IMR-90 (cell line): ENCODE measurements around the gene CD44. TPM values are rescaled to one million over a fixed set of nuclear protein-coding genes. Genes with fewer than 3 reads are reported as not detected.

Experiments
- ATAC-seq: fragments of 200-7000 bp; cut with Tn5 transposase; 2 replicates; pipeline ENCODE4 v1.9.1; 2020; ENCODE audit warnings: low read depth, mild to moderate bottlenecking, moderate library complexity
- BruUV-seq: library from RNA; stranded (reverse); fragments of 400-500 nt; replicated peaks from 2 replicates; lab custom pipeline; 2021; lab: Mats Ljungman, UMichigan
- CTCF ChIA-PET: fragments of 300-600 bp; formaldehyde crosslinking; extraction: SDS; loops from one replicate; lab custom pipeline; 2021; ENCODE audit warnings: antibody characterized with exemption; lab: Yijun Ruan, JAX
- POLR2A ChIA-PET: fragments of 300-600 bp; sonication (Branson Sonifier 250); formaldehyde crosslinking; loops from one replicate; lab custom pipeline; 2022; ENCODE audit warnings: antibody characterized with exemption; ENCODE audit not compliant: unreplicated experiment; lab: Charles Lee
- DNase-seq: peaks from one replicate; pipeline ENCODE4 v3.0.0; 2013
- H2AFZ ChIP-seq: replicated peaks from 2 replicates; pipeline ENCODE3; 2013; ENCODE audit warnings: low read length, mild to moderate bottlenecking; ENCODE audit not compliant: poor library complexity
- H2AK5ac ChIP-seq: 2 replicates; pipeline ENCODE4 v1.6.1; 2013; ENCODE audit warnings: low read depth, low read length, inconsistent platforms
- H2AK9ac ChIP-seq: replicated peaks from 2 replicates; pipeline ENCODE3; 2013; ENCODE audit warnings: mild to moderate bottlenecking, low read depth, low read length, moderate library complexity; ENCODE audit not compliant: poor library complexity
- H2BK120ac ChIP-seq: 2 replicates; pipeline ENCODE4 v1.6.1; 2013; ENCODE audit warnings: low read depth, low read length, inconsistent platforms
- H2BK15ac ChIP-seq: 3 replicates; pipeline ENCODE4 v1.6.1; 2013; ENCODE audit warnings: low read depth, low read length, inconsistent platforms
- H2BK20ac ChIP-seq: 2 replicates; pipeline ENCODE4 v1.6.1; 2013; ENCODE audit warnings: low read depth, mild to moderate bottlenecking, inconsistent platforms, low read length, moderate library complexity
- H2BK5ac ChIP-seq: 2 replicates; pipeline ENCODE4 v1.6.1; 2013; ENCODE audit warnings: mild to moderate bottlenecking, low read depth, low read length, inconsistent platforms; ENCODE audit not compliant: poor library complexity, severe bottlenecking
- H3K14ac ChIP-seq: replicated peaks from 2 replicates; pipeline ENCODE4 v1.6.1; 2013; ENCODE audit warnings: low read depth, low read length, inconsistent platforms
- H3K18ac ChIP-seq: 2 replicates; pipeline ENCODE4 v1.6.1; 2013; ENCODE audit warnings: low read depth, low read length, control low read depth
- H3K23ac ChIP-seq: 2 replicates; pipeline ENCODE4 v1.6.1; 2013; ENCODE audit warnings: low read depth, low read length, inconsistent platforms
- H3K27ac ChIP-seq: 2 replicates; pipeline ENCODE4 v1.5.1; 2013; ENCODE audit warnings: mild to moderate bottlenecking, control low read depth, low read length; ENCODE audit not compliant: insufficient read depth
- H3K27me3 ChIP-seq: 2 replicates; pipeline ENCODE4 v1.6.1; 2013; ENCODE audit warnings: low read length; ENCODE audit not compliant: control insufficient read depth, insufficient read depth
- H3K36me3 ChIP-seq: 2 replicates; pipeline ENCODE4 v1.6.1; 2013; ENCODE audit warnings: low read length, mixed read lengths; ENCODE audit not compliant: control insufficient read depth, insufficient read depth
- H3K4ac ChIP-seq: 2 replicates; pipeline ENCODE4 v1.6.1; 2013; ENCODE audit warnings: low read depth, low read length, inconsistent platforms
- H3K4me1 ChIP-seq: 2 replicates; pipeline ENCODE4 v1.6.1; 2013; ENCODE audit warnings: low read length, mixed read lengths; ENCODE audit not compliant: control insufficient read depth, insufficient read depth
- H3K4me2 ChIP-seq: 2 replicates; pipeline ENCODE4 v1.6.1; 2013; ENCODE audit warnings: low read depth, mild to moderate bottlenecking, control low read depth, low read length, moderate library complexity
- H3K4me3 ChIP-seq: 2 replicates; pipeline ENCODE4 v1.5.1; 2013; ENCODE audit warnings: low read depth, mild to moderate bottlenecking, control low read depth, low read length, moderate library complexity; ENCODE audit not compliant: insufficient read depth
- H3K56ac ChIP-seq: 2 replicates; pipeline ENCODE4 v1.6.1; 2013; ENCODE audit warnings: low read length, inconsistent platforms; ENCODE audit not compliant: insufficient read depth; ENCODE audit errors: extremely low read depth
- H3K79me1 ChIP-seq, 2 experiments: 2 replicates each; pipeline ENCODE4 v1.6.1; 2013; ENCODE audit warnings: low read length in 2 of 2, inconsistent platforms in 1 of 2, low read depth in 1 of 2
- H3K9ac ChIP-seq: 2 replicates; pipeline ENCODE4 v1.6.1; 2013; ENCODE audit warnings: low read depth, low read length, control low read depth
- H3K9me1 ChIP-seq: 2 replicates; pipeline ENCODE4 v1.6.1; 2013; ENCODE audit warnings: low read length, inconsistent platforms; ENCODE audit not compliant: insufficient read depth
- H3K9me3 ChIP-seq: 2 replicates; pipeline ENCODE4 v1.6.1; 2013; ENCODE audit warnings: low read length; ENCODE audit not compliant: control insufficient read depth, insufficient read depth
- H4K20me1 ChIP-seq: 2 replicates; pipeline ENCODE4 v1.6.1; 2013; ENCODE audit warnings: low read length, inconsistent platforms; ENCODE audit not compliant: insufficient read depth
- H4K5ac ChIP-seq: 2 replicates; pipeline ENCODE4 v1.6.1; 2013; ENCODE audit warnings: mild to moderate bottlenecking, low read depth, low read length, control low read depth
- H4K8ac ChIP-seq, 2 experiments: 2 replicates each; pipeline ENCODE4 v1.6.1; 2013; ENCODE audit warnings: low read depth in 2 of 2, low read length in 2 of 2, control low read depth in 1 of 2, inconsistent platforms in 1 of 2
- H4K91ac ChIP-seq: 2 replicates; pipeline ENCODE4 v1.6.1; 2013; ENCODE audit warnings: low read depth, low read length, inconsistent platforms; ENCODE audit not compliant: insufficient read depth
- CEBPB ChIP-seq: IDR thresholded peaks from 2 replicates; pipeline ENCODE4 v1.6.1; 2012; ENCODE audit warnings: low read depth, low read length, improper control_type of control experiment
- RAD21 ChIP-seq: IDR thresholded peaks from 2 replicates; pipeline ENCODE4 v1.6.1; 2012; ENCODE audit warnings: low read length, improper control_type of control experiment
- WGBS, 2 experiments: methylation state at CpG; one replicate each; pipeline versions ENCODE4 v1.1.5 to v1.1.7; 2013; ENCODE audit warnings: missing lambda C conversion rate in 2 of 2; ENCODE audit not compliant: insufficient read length in 1 of 2; ENCODE audit errors: extremely low coverage in 2 of 2; 5-methylcytosine and 5-hydroxymethylcytosine counted together
- dilution Hi-C: fragments of 300-500 bp; cut with HindIII; formaldehyde crosslinking; loops from one replicate; pipeline ENCODE4 v1.14.3; 2018; ENCODE audit warnings: low sequenced_read_pairs; ENCODE audit not compliant: unreplicated experiment
- in situ Hi-C: fragments of 300-500 bp; cut with MboI; formaldehyde crosslinking; loops from 3 replicates; pipeline ENCODE4 v1.14.3; 2019; ENCODE audit warnings: low sequenced_read_pairs, inconsistent platforms, mixed read lengths
- intact Hi-C: fragments of 100-400 bp; cut with micrococcal nuclease; formaldehyde crosslinking; loops from 2 replicates; pipeline ENCODE4 v1.10.0; 2022
- polyA plus RNA-seq, 3 experiments: library from polyadenylated mRNA; depleted of rRNA; stranded (reverse); fragments of >200 nt; gene quantifications; 2 replicates each; pipeline ENCODE4 v1.2.3, GENCODE V29; 2012; ENCODE audit warnings: low replicate concordance in 1 of 3
- total RNA-seq: library from RNA; depleted of rRNA; stranded (reverse); fragments of >200 nt; gene quantifications from 2 replicates; pipeline ENCODE4 v1.2.3, GENCODE V29; 2012

The CD44 gene
- total and polyA plus RNA-seq, 2 of the 4 experiments (the other 2 are of a cell fraction), result 357 to 947 TPM

- Histone ChIP-seq H3K27me3 (no peaks in the 10 kb centered on the region), H3K9me3 (no peaks in the 10 kb centered on the region), H3K79me1 (peaks cover 13 to 77% of the 10 kb centered on the region in 2 experiments), H3K18ac (peak overlapping the region; percentile 73), H4K91ac (peak overlapping the region; percentile 76), H2BK15ac (peak overlapping the region; percentile 80; the same call in 1 of the 3 replicates), H2AFZ (no peak overlapping the region), H3K14ac (peak overlapping the region; percentile 78), H3K9ac (peak overlapping the region; percentile 71), H3K9me1 (peaks cover 42% of the 10 kb centered on the region), H2AK5ac (peak overlapping the region; percentile 74), H2AK9ac (no peak overlapping the region), H4K8ac (peak overlapping the region; percentile 75 to 77), H4K20me1 (peaks cover 87% of the 10 kb centered on the region), H3K4ac (peak overlapping the region; percentile 83), H2BK20ac (peak overlapping the region; percentile 66), H4K5ac (peak overlapping the region; percentile 59), H3K4me1 (peaks cover 33% of the 10 kb centered on the region), H3K23ac (peak overlapping the region; percentile 73; the same call in 1 of the 2 replicates), H3K4me2 (peak overlapping the region; percentile 31; the same call in 1 of the 2 replicates), H3K36me3 (peaks cover 36% of the 10 kb centered on the region), H2BK5ac (peak overlapping the region; percentile 92), H3K4me3 (no peak overlapping the region), H2BK120ac (peak overlapping the region; percentile 74), H3K56ac (peak overlapping the region; percentile 32; the same call in 1 of the 2 replicates), H3K27ac (peak overlapping the region; percentile 98)
- DNase-seq, result peak; percentile 16
- in situ Hi-C loops (loop anchor here (25.0 kb wide), 1 partner anchor 587 kb away; no protein-coding TSS in a partner anchor), dilution Hi-C loops (no loop called here), intact Hi-C loops (no loop called here)
- ChIA-PET CTCF (interaction anchor here (0.6 kb wide), 1 partner anchor 113 kb away, joined by 7 read pairs; no protein-coding TSS in a partner anchor), POLR2A (interaction anchor here (1.0 kb wide), 1 partner anchor 30 kb away, joined by 5 read pairs; no protein-coding TSS in a partner anchor)
- no TSS peak for BruUV-seq
- TF ChIP-seq CEBPB (peak; percentile 42; the same call in 1 of the 2 replicates), RAD21 (no peak)
- peak; percentile 1 for ATAC-seq
- WGBS, 2 experiments, result no CpG with 5 or more reads among the region's 3 CpGs
These were observed 34.9 kb downstream of the CD44 start for GRCh38 chr11:35173616-35174566.
